K562 (cell line): ENCODE measurements around the gene ELOVL7. TPM values are rescaled to one million over a fixed set of nuclear protein-coding genes. Genes with fewer than 3 reads are reported as not detected.

Source experiments
- BRF1 ChIP-seq: IDR thresholded peaks from 3 replicates; pipeline ENCODE4 v1.6.1; 2011; ENCODE audit warnings: borderline replicate concordance, mild to moderate bottlenecking; ENCODE audit not compliant: insufficient read length; ENCODE audit errors: extremely low read depth
- C11orf30 ChIP-seq: fragments of 450-650 bp; IDR thresholded peaks from 2 replicates; pipeline ENCODE4 v1.6.1; 2016; ENCODE audit warnings: low read depth, mild to moderate bottlenecking
- CEBPZ ChIP-seq: fragments of 150-350 bp; IDR thresholded peaks from 2 replicates; pipeline ENCODE4 v1.6.1; 2014; ENCODE audit warnings: low read depth, mild to moderate bottlenecking, low read length, borderline replicate concordance
- COPS2 ChIP-seq: fragments of 450-650 bp; conservative IDR thresholded peaks from 2 replicates; pipeline ENCODE4 v1.6.1; 2016; ENCODE audit warnings: mild to moderate bottlenecking, moderate library complexity
- CREB1 ChIP-seq, 2 experiments: sonication (generic) in 1 of 2; formaldehyde crosslinking in 1 of 2; IDR thresholded peaks; 2 replicates each; pipeline versions ENCODE4 v1.6.1 to v1.8.0; 2012 to 2022; ENCODE audit warnings: inconsistent platforms in 1 of 2, mild to moderate bottlenecking in 1 of 2, missing genetic modification reagents in 1 of 2, moderate library complexity in 1 of 2
- ETS2 ChIP-seq: IDR thresholded peaks from 2 replicates; pipeline ENCODE4 v1.6.1; 2016; ENCODE audit warnings: borderline replicate concordance, missing genetic modification characterization, mild to moderate bottlenecking, moderate library complexity, missing compliant biosample characterization; ENCODE audit not compliant: poor library complexity, severe bottlenecking
- HMGN3 ChIP-seq: IDR thresholded peaks from 2 replicates; pipeline ENCODE4 v1.6.1; 2011; ENCODE audit warnings: borderline replicate concordance, low read depth, mild to moderate bottlenecking, mixed read lengths, low read length; ENCODE audit not compliant: insufficient read length; ENCODE audit errors: extremely low read depth
- JUNB ChIP-seq: fragments of 450-650 bp; formaldehyde crosslinking; conservative IDR thresholded peaks from 2 replicates; pipeline ENCODE4 v1.4.0; 2020; ENCODE audit warnings: mild to moderate bottlenecking
- MYC ChIP-seq, 2 experiments: fragments of 250-450 bp in 1 of 2; sonication (Bioruptor Pico) in 1 of 2; IDR thresholded peaks; 2 replicates each; pipeline versions ENCODE4 v1.5.1 to v1.6.1; 2012 to 2021; ENCODE audit warnings: low read depth in 2 of 2, borderline replicate concordance in 1 of 2, improper control_type of control experiment in 1 of 2, low read length in 1 of 2, mild to moderate bottlenecking in 1 of 2, moderate library complexity in 1 of 2
- PHF8 ChIP-seq: fragments of 200-600 bp; sonication (generic); IDR thresholded peaks from 2 replicates; pipeline ENCODE4 v1.6.1; 2012; ENCODE audit warnings: mixed run types, mild to moderate bottlenecking, inconsistent platforms, low read length, moderate library complexity, borderline replicate concordance
- PRMT5 ChIP-seq: sonication (generic); formaldehyde crosslinking; IDR thresholded peaks from 2 replicates; pipeline ENCODE4 v1.5.0; 2020; ENCODE audit warnings: missing genetic modification reagents
- RBM22 ChIP-seq: fragments of 200-400 bp; formaldehyde crosslinking; IDR thresholded peaks from 2 replicates; pipeline ENCODE4 v1.6.1; 2018; ENCODE audit warnings: low read length, low read depth; ENCODE audit not compliant: poor library complexity, severe bottlenecking
- RBM25 ChIP-seq: fragments of 200-400 bp; formaldehyde crosslinking; IDR thresholded peaks from 2 replicates; pipeline ENCODE4 v1.6.1; 2018; ENCODE audit warnings: low read length, low read depth, moderate library complexity; ENCODE audit not compliant: severe bottlenecking
- SMAD2 ChIP-seq: fragments of 150-350 bp; IDR thresholded peaks from 2 replicates; pipeline ENCODE4 v1.6.1; 2014; ENCODE audit warnings: low read depth, mild to moderate bottlenecking, low read length
- SNRNP70 ChIP-seq: fragments of 200-400 bp; formaldehyde crosslinking; optimal IDR thresholded peaks from 2 replicates; pipeline ENCODE3; 2017; ENCODE audit warnings: low read depth, low read length
- ZNF133 ChIP-seq: fragments of 250-450 bp; sonication (Bioruptor Pico); IDR thresholded peaks from 2 replicates; pipeline ENCODE4 v1.4.0; 2020; ENCODE audit warnings: mild to moderate bottlenecking
- ZNF232 ChIP-seq: sonication (generic); formaldehyde crosslinking; IDR thresholded peaks from 2 replicates; pipeline ENCODE4 v1.8.0; 2022; ENCODE audit warnings: mild to moderate bottlenecking, missing genetic modification reagents
- ZNF57 ChIP-seq: fragments of 450-650 bp; formaldehyde crosslinking; IDR thresholded peaks from 2 replicates; pipeline ENCODE4 v1.4.0; 2020; ENCODE audit warnings: mild to moderate bottlenecking, moderate library complexity
- polyA plus RNA-seq, 8 experiments: library from polyadenylated mRNA; depleted of rRNA in 4 of 8; stranded (reverse) in 5 of 8; unstranded in 3 of 8; fragments of >200 nt; fragmentation: Nextera tagmentation in 2 of 8; fragmentation: Illumina TruSeq in 1 of 8; extraction: Ambion mirVana in 2 of 8; extraction: Trizol in 1 of 8; gene quantifications; 2 replicates each; pipeline versions ENCODE4 v1.2.1 to v1.2.3, GENCODE V29; 2011 to 2014; ENCODE audit warnings: inconsistent platforms in 1 of 8, missing spikeins in 1 of 8
- total RNA-seq, 7 experiments: library from RNA; depleted of rRNA in 6 of 7; stranded (reverse); fragments of >200 nt in 6 of 7; fragmentation: Illumina TruSeq in 2 of 7; extraction: Trizol in 2 of 7; gene quantifications; 2 replicates each; pipeline versions ENCODE4 v1.2.1 to v1.2.3, GENCODE V29; 2011 to 2021; ENCODE audit warnings: low replicate concordance in 1 of 7
- TF ChIP-seq, protein P1 (sequence below): fragments of 450-650 bp; formaldehyde crosslinking; IDR thresholded peaks from 2 replicates; pipeline ENCODE4 v1.4.0; 2020; ENCODE audit warnings: mild to moderate bottlenecking, moderate library complexity
- TF ChIP-seq, protein P2 (sequence below): sonication (generic); formaldehyde crosslinking; IDR thresholded peaks from 2 replicates; pipeline ENCODE4 v1.8.1; 2022; ENCODE audit warnings: missing genetic modification reagents

ELOVL7 gene
- total and polyA plus RNA-seq, 9 of the 15 experiments (the other 6 are each of a cell fraction or from before 2014, with no cell fraction given), result 4.5 to 12.3 (median 6.9) TPM

- TF ChIP-seq, protein P1, sequence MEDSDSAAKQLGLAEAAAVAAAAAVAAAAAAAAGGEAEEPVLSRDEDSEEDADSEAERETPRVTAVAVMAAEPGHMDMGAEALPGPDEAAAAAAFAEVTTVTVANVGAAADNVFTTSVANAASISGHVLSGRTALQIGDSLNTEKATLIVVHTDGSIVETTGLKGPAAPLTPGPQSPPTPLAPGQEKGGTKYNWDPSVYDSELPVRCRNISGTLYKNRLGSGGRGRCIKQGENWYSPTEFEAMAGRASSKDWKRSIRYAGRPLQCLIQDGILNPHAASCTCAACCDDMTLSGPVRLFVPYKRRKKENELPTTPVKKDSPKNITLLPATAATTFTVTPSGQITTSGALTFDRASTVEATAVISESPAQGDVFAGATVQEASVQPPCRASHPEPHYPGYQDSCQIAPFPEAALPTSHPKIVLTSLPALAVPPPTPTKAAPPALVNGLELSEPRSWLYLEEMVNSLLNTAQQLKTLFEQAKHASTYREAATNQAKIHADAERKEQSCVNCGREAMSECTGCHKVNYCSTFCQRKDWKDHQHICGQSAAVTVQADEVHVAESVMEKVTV, result no peak
- TF ChIP-seq COPS2 (no peak), MYC (IDR thresholded peaks at IDR 0.05; ENCODE audit: low read depth, low read length) (0 out of 2 replicates have a peak, but pooled peaks have one; percentile 16), MYC (CRISPR knock-in tag; IDR thresholded peaks at IDR 0.05; ENCODE audit: borderline replicate concordance, low read depth) (no peak), SMAD2 (no peak), CEBPZ (no peak), HMGN3 (peak; percentile 38), RBM25 (no peak), BRF1 (no peak), C11orf30 (no peak), SNRNP70 (no peak), PHF8 (peak; percentile 55; the same call in 1 of the 2 replicates), ETS2 (tag) (no peak), ZNF133 (CRISPR knock-in tag) (no peak), CREB1 (IDR thresholded peaks at IDR 0.05) (0 out of 2 replicates have a peak, but pooled peaks have one; percentile 57), CREB1 (CRISPR knock-in tag; IDR thresholded peaks at IDR 0.05) (peak; percentile 80), ZNF232 (CRISPR knock-in tag) (no peak), RBM22 (no peak), PRMT5 (CRISPR knock-in tag) (no peak), JUNB (no peak), ZNF57 (CRISPR knock-in tag) (no peak)
- TF ChIP-seq, protein P2, sequence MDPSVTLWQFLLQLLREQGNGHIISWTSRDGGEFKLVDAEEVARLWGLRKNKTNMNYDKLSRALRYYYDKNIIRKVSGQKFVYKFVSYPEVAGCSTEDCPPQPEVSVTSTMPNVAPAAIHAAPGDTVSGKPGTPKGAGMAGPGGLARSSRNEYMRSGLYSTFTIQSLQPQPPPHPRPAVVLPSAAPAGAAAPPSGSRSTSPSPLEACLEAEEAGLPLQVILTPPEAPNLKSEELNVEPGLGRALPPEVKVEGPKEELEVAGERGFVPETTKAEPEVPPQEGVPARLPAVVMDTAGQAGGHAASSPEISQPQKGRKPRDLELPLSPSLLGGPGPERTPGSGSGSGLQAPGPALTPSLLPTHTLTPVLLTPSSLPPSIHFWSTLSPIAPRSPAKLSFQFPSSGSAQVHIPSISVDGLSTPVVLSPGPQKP (CRISPR knock-in tag), result no peak
- TF ChIP-seq, all 486 proteins: peak for 68
These were observed at the start of gene ELOVL7 (continued) for GRCh38 chr5:60843936-60844905.
